Measurements from ENCODE around the gene HDAC4.
"Not testable (repeated sequence)": the region's sequence is repeated elsewhere in the genome, so short reads cannot be mapped to it uniquely, and the experiment has no call there.

The HDAC4 gene

GRCh38 chr2:239400596-239401066, at the start of gene HDAC4:
HDAC4 (minus strand) TSS chr2:239401020; CDS start chr2:239352699, 48,321 bp downstream.
- DNase-seq = no peak

- not testable (repeated sequence) for DNase-seq
These were observed 48.6 kb upstream of the HDAC4 start for GRCh38 chr2:239449468-239449867.

GRCh38 chr2:239445771-239446524, 45.1 kb upstream of the HDAC4 start:
- DNase-seq = no peak

- peak; percentile 2 for DNase-seq
These were observed 44.1 kb upstream of the HDAC4 start for GRCh38 chr2:239444626-239445577.

- no peak for DNase-seq
These were observed 43.1 kb upstream of the HDAC4 start for GRCh38 chr2:239443666-239444567.

- no peak for DNase-seq
These were observed 42.3 kb upstream of the HDAC4 start for GRCh38 chr2:239443102-239443620.

- no peak for DNase-seq
These were observed 41.4 kb upstream of the HDAC4 start for GRCh38 chr2:239442192-239442591.

- DNase-seq = no peak
These were observed 40.6 kb upstream of the HDAC4 start for GRCh38 chr2:239441261-239442078.

GRCh38 chr2:239440511-239440959, 39.7 kb upstream of the HDAC4 start:
- no peak for DNase-seq

GRCh38 chr2:239439754-239440315, 39.0 kb upstream of the HDAC4 start:
- no peak for DNase-seq

GRCh38 chr2:239438995-239439753, 38.4 kb upstream of the HDAC4 start:
- no peak for DNase-seq

GRCh38 chr2:239438368-239438767, 37.5 kb upstream of the HDAC4 start:
- no peak for DNase-seq

- no peak for DNase-seq
These were observed 36.0 kb upstream of the HDAC4 start for GRCh38 chr2:239436669-239437335.

- no peak for DNase-seq
These were observed 35.3 kb upstream of the HDAC4 start for GRCh38 chr2:239436076-239436475.

GRCh38 chr2:239433777-239434403, 33.1 kb upstream of the HDAC4 start:
- DNase-seq = no peak

GRCh38 chr2:239432174-239432573, 31.4 kb upstream of the HDAC4 start:
- no peak for DNase-seq

- DNase-seq = no peak
These were observed 30.7 kb upstream of the HDAC4 start for GRCh38 chr2:239431536-239431935.

- DNase-seq = no peak
These were observed 28.9 kb upstream of the HDAC4 start for GRCh38 chr2:239429473-239430350.
